Spleen (tissue), 7 donors: ENCODE measurements around the gene ALG14.

ENCODE experiments used
- CTCF ChIP-seq, 11 experiments: fragments of 200-600 bp in 7 of 11; fragments of 450-650 bp in 4 of 11; sonication (generic) in 4 of 11; IDR thresholded peaks in 8 of 11; conservative IDR thresholded peaks in 3 of 11; 1 replicate in 7 of 11; 2 replicates in 4 of 11; pipeline versions ENCODE4 v1.4.0 to v1.8.0; 2016 to 2021; ENCODE audit warnings: antibody characterized with exemption in 11 of 11, inconsistent platforms in 4 of 11, mild to moderate bottlenecking in 1 of 11
- POLR2A ChIP-seq, 3 donors: fragments of 450-650 bp; IDR thresholded peaks; one replicate each; pipeline ENCODE4 v1.5.1; 2017; ENCODE audit warnings: antibody characterized with exemption in 3 of 3, mild to moderate bottlenecking in 1 of 3
- POLR2AphosphoS5 ChIP-seq, 3 donors: sonication (generic); formaldehyde crosslinking; IDR thresholded peaks; one replicate each; pipeline ENCODE4 v1.5.1; 2017; ENCODE audit warnings: antibody characterized with exemption in 3 of 3
- donor health status: DM: no; HTN: no; CAD: no; lungs with moderate emphysema.
- donor health status: DM: no; HTN: no; CAD: no.
- donor health status: DM: no; HTN: no; CAD: no.

- TF ChIP-seq POLR2AphosphoS5 (IDR thresholded peaks at IDR 0.05) = no peak
- no peak for TF ChIP-seq CTCF (IDR thresholded peaks at IDR 0.05 in 8 of 11, conservative IDR thresholded peaks at IDR 0.05 in 3 of 11)
- no peak for TF ChIP-seq POLR2A (IDR thresholded peaks at IDR 0.05)
These were observed 38.9 kb downstream of the ALG14 start for GRCh38 chr1:95033843-95034242.
